Globus pallidus (tissue), 1 donor: ENCODE data around the gene CBLB.
A peak's percentile ranks its signal among the peaks of the same experiment; 100 is the strongest.

Source experiments
- DNase-seq: peaks from one replicate; pipeline ENCODE4 v3.0.0-alpha.2; 2015; ENCODE audit warnings: low spot score

Gene CBLB

GRCh38 chr3:105869861-105870755 lies 1.3 kb upstream of the CBLB start:
- no peak for DNase-seq

- no peak for DNase-seq
Measured at GRCh38 chr3:105869531-105869833, 670 bp upstream of the CBLB start.

DNA sequence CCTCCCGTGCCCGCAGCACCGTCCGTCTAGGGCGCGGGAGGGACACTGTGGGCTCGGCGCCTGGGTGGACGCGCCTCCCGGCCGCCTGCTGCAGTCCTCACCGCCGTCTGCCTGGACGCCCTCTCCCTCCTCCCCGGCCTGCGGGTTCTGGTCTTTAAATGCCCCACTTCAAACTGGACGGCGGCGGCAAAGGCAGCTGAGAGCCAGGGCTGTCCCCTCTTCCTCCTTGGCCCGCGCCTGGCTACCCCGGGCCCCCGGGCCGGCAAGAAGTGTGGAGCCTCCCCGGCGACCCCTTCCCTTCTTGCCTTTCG lies 426 bp downstream of the CBLB start:
- peak; percentile 60 for DNase-seq

GRCh38 chr3:105867712-105868430 lies 941 bp downstream of the CBLB start:
- peak; percentile 40 for DNase-seq

GRCh38 chr3:105866656-105867653 lies 1.9 kb downstream of the CBLB start:
- DNase-seq, result peak; percentile 29

DNA sequence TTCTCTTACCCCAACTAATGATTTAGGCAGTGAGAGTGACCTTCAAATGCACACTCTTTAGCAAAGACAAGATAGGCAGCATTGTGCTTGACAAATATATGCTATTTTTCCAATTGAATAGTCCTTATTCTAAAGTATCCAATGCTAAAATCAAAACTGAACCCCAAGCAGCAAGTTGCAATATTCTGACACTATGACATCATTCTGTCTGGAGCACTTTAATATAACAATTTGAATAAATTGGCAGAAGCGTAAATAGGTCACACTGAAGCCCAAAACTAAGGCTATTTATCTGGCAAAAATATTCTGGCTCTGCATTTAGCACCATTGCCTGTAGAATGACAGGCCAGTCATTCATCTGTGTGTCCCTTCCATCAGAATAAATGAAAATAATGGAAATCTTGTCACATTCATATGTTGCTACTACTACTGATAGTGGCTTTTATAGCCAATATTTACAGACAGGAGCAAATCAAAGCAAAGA lies 2.9 kb downstream of the CBLB start:
- no peak for DNase-seq

GRCh38 chr3:105865016-105865623 lies 3.7 kb downstream of the CBLB start:
- no peak for DNase-seq

DNA sequence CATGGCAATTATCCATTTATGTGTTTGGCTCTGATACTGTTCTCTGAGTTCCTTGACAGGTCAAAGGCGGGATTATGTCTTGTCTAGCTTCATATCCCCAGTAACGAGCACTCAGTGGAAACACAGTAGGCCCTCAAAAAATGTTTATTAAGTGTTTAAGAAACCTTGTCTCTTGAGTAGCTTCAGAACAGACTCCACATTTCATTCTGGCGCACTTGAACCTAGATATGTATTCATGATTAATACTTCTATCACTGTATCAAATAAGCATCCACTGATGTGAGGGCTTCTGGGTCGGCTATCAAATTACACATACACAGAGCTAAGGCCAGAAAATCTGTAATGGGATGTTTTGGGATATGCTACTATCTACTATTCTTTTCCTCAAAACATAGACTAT lies 4.6 kb downstream of the CBLB start:
- no peak for DNase-seq

DNA sequence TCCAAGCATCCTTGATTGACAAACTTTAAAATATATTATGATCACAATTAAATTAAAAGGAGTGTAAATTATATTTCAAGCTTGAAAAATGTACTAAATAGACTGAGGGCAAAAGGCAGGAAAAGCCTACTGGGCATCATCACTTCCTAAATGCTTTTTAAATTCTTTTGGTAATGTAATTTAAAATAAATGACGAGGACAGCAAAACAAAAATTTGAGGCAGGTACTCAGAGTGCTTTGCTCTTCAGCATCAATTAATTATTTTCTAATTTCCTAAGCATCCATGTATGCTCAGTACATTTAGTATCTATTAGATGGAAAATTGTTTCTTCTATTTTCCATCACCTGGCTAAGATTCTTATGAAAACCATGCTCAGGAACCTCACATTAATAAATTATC lies 5.2 kb downstream of the CBLB start:
- no peak for DNase-seq

DNA sequence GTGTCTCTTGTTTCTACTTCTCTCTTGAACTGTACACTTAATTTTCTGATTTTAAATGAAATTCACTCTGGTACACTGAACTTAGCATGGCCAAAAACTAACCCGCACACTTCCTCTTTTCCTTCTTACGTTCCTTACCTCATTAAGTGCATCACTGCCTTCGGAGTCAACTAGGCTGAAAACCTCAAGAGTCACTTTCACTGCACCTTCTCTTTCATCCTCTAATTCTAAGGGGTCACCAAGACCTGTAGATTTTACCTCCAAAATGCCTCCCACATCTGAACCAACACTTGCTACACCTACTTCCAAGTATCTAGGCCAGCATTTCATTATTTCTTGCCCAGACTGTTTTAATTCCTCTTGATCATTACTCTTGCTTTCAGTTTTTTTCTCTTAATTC lies 6.6 kb downstream of the CBLB start:
- DNase-seq, result no peak

- DNase-seq, result no peak
Measured at GRCh38 chr3:105860641-105861040, 8.2 kb downstream of the CBLB start.

- no peak for DNase-seq
Measured at GRCh38 chr3:105858017-105858416, 10.8 kb downstream of the CBLB start.

GRCh38 chr3:105857601-105858000 lies 11.2 kb downstream of the CBLB start:
- DNase-seq, result no peak

- no peak for DNase-seq
Measured at GRCh38 chr3:105856605-105857004, 12.2 kb downstream of the CBLB start.

DNA sequence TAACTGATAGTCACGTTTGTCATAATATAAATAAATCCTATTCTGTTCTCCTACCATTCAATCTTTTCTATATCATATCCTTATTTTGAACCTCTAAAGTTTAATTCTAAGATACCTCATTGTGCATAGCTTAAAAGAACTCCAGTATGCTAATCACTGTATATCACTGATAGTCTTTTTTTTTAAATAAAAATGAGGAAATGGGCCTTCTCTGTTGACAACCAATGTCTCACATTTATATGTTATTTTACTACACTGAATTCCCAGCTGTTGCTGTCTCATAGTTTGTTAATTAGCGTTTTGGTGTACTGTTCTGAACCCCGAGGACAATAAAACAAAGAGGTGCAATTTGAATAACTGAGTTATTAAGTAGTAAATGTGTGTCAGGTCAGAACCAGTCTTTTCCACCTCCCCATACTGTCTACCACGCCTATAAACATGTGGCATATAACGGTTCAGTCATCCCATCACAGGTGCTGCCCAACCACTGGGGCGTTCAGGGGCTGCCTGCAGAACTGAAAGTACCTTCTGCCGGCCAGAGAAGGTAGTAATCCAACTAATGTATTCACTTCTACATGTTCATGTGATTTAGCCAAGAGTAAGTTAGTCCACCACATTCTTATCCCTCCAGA lies 14.9 kb downstream of the CBLB start:
- DNase-seq, result no peak

- DNase-seq, result no peak
Measured at GRCh38 chr3:105851582-105851981, 17.2 kb downstream of the CBLB start.

- no peak for DNase-seq
Measured at GRCh38 chr3:105851176-105851575, 17.6 kb downstream of the CBLB start.

GRCh38 chr3:105850593-105850992 lies 18.2 kb downstream of the CBLB start:
- no peak for DNase-seq

GRCh38 chr3:105848821-105849220 lies 20.0 kb downstream of the CBLB start:
- no peak for DNase-seq

DNA sequence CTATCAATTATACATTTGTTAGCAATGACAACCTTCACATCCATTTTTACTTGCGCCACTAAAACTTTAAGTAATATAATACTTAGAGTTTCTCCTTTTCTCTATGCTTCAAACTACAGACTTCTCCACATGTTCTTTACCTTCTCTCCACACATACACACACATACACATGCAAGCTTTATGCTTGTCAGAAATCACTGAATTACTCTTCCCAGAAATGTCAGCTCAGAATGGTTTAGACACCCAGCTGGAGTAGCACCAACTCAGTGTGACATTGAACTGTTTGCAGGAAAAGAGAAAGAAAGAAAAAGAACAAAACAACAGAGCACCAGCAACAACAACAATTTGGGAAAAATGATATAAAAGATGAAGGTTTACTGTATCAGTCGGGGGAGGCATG lies 20.9 kb downstream of the CBLB start:
- no peak for DNase-seq

- DNase-seq, result no peak
Measured at GRCh38 chr3:105847452-105847851, 21.4 kb downstream of the CBLB start.
